Measurements from ENCODE around the gene PCDH9. TPM values are rescaled to one million over a fixed set of nuclear protein-coding genes. Genes with fewer than 3 reads are reported as not detected.
A peak's percentile ranks its signal among the peaks of the same experiment; 100 is the strongest.

PCDH9 gene
- polyA plus RNA-seq, 1 of the 3 experiments (the other 2 are of a cell fraction), result 1.3 TPM

- TF ChIP-seq POLR2AphosphoS5 (IDR thresholded peaks at IDR 0.05; ENCODE audit: low read depth, low read length) (no peak), SIN3A (IDR thresholded peaks at IDR 0.05; ENCODE audit: borderline replicate concordance, low read depth, low read length) (no peak), FOSL2 (IDR thresholded peaks at IDR 0.05; ENCODE audit: borderline replicate concordance, low read depth) (no peak), MXI1 (IDR thresholded peaks at IDR 0.05; ENCODE audit: low read depth, low read length) (no peak)
- TF ChIP-seq, protein P1, sequence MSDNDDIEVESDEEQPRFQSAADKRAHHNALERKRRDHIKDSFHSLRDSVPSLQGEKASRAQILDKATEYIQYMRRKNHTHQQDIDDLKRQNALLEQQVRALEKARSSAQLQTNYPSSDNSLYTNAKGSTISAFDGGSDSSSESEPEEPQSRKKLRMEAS (IDR thresholded peaks at IDR 0.05; ENCODE audit: low read depth), result no peak
Observed at GRCh38 chr13:66951426-66951825, 278.7 kb downstream of the PCDH9 start (continued).

DNA sequence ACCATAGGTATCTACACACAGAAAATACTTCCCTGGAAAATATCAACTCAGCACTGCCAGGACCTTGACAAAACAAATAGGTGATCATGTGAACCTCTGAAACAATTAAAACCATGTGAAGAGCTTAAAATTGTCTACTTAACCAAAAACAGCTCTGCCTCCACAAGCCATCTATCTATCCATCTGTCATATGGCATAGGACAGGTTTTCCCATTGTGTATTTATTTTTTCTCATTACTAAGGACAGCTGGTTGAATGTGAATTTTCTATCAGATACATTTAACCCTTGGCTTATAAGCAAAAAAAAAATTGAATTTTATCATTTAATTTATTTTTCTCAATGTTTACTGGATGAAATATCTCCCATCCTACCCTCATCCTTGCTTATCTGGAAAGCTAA, 279.5 kb downstream of the PCDH9 start:
- Histone ChIP-seq H4K20me1 (ENCODE audit: insufficient read depth) (no peaks in the 10 kb centered on the region), H3K4me3 (ENCODE audit: low read depth in 2 of 2, low read length in 1 of 2) (no peak overlapping the region), H3K27me3 (ENCODE audit: insufficient read depth) (no peaks in the 10 kb centered on the region), H3K27ac (ENCODE audit: low read depth in 2 of 2, low read length in 1 of 2) (peak overlapping the region in 1 of 2 experiments; percentile 28; a peak in 1 of 4 replicates), H2AFZ (ENCODE audit: low read depth) (no peak overlapping the region), H3K36me3 (replicated peaks in 1 of 2; ENCODE audit: control insufficient read depth in 1 of 2, insufficient read depth in 2 of 2, low read length in 1 of 2) (no peaks in the 10 kb centered on the region), H3F3A (replicated peaks; ENCODE audit: insufficient read depth) (no peaks in the 10 kb centered on the region), H3K9ac (no peak overlapping the region), H3K4me2 (no peak overlapping the region), H3K4me1 (ENCODE audit: control insufficient read depth in 1 of 2, insufficient read depth in 2 of 2, low read depth in 1 of 2, low read length in 1 of 2) (peaks cover 0 to 5% of the 10 kb centered on the region in 2 experiments; a peak in 1 of 4 replicates), H3K79me2 (ENCODE audit: insufficient read depth) (no peaks in the 10 kb centered on the region), H3K9me3 (no peaks in the 10 kb centered on the region), H3K9me2 (no peaks in the 10 kb centered on the region)
- ChIA-PET CTCF (interaction anchor here (0.8 to 1.2 kb wide), 4 partner anchors 12 to 274 kb away, joined by 3 to 6 read pairs (median 3); no protein-coding TSS in a partner anchor), POLR2A (no interaction called here)
- peak; percentile 12 for DNase-seq
- TF ChIP-seq, protein P2, sequence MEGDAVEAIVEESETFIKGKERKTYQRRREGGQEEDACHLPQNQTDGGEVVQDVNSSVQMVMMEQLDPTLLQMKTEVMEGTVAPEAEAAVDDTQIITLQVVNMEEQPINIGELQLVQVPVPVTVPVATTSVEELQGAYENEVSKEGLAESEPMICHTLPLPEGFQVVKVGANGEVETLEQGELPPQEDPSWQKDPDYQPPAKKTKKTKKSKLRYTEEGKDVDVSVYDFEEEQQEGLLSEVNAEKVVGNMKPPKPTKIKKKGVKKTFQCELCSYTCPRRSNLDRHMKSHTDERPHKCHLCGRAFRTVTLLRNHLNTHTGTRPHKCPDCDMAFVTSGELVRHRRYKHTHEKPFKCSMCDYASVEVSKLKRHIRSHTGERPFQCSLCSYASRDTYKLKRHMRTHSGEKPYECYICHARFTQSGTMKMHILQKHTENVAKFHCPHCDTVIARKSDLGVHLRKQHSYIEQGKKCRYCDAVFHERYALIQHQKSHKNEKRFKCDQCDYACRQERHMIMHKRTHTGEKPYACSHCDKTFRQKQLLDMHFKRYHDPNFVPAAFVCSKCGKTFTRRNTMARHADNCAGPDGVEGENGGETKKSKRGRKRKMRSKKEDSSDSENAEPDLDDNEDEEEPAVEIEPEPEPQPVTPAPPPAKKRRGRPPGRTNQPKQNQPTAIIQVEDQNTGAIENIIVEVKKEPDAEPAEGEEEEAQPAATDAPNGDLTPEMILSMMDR (IDR thresholded peaks at IDR 0.05), result no peak
- TF ChIP-seq RXRA (IDR thresholded peaks at IDR 0.05; ENCODE audit: borderline replicate concordance, low read depth) (no peak), TAF1 (IDR thresholded peaks at IDR 0.05; ENCODE audit: borderline replicate concordance, low read depth, low read length) (no peak), RCOR1 (IDR thresholded peaks at IDR 0.05; ENCODE audit: low read length) (peak; percentile 11; the same call in 1 of the 2 replicates), JUND (IDR thresholded peaks at IDR 0.05) (no peak), EP300 (IDR thresholded peaks at IDR 0.05; ENCODE audit: borderline replicate concordance in 1 of 2, low read depth in 1 of 2, low read length in 1 of 2) (peak in 1 of 2 experiments; percentile 83; a peak in 2 of 4 replicates), RFX5 (IDR thresholded peaks at IDR 0.05; ENCODE audit: low read length) (no peak), ELF1 (IDR thresholded peaks at IDR 0.05) (no peak), GATA2 (CRISPR knock-in tag; IDR thresholded peaks at IDR 0.05) (peak; percentile 72), YY1 (IDR thresholded peaks at IDR 0.05; ENCODE audit: low read depth) (no peak), USF2 (IDR thresholded peaks at IDR 0.05; ENCODE audit: borderline replicate concordance, low read depth, low read length) (no peak), IRF3 (IDR thresholded peaks at IDR 0.05; ENCODE audit: low read depth, low read length) (no peak), MXI1 (IDR thresholded peaks at IDR 0.05; ENCODE audit: low read depth, low read length) (no peak), CHD2 (IDR thresholded peaks at IDR 0.05; ENCODE audit: low read length, partially characterized antibody) (no peak), POLR2AphosphoS5 (IDR thresholded peaks at IDR 0.05; ENCODE audit: low read depth, low read length) (no peak), FOXJ3 (CRISPR knock-in tag; IDR thresholded peaks at IDR 0.05) (0 out of 2 replicates have a peak, but pooled peaks have one; percentile 23), NRF1 (IDR thresholded peaks at IDR 0.05; ENCODE audit: low read depth, low read length) (no peak), FOSL2 (IDR thresholded peaks at IDR 0.05; ENCODE audit: borderline replicate concordance, low read depth) (no peak), RAD21 (IDR thresholded peaks at IDR 0.05; ENCODE audit: low read length) (peak; percentile 27), TCF12 (IDR thresholded peaks at IDR 0.05) (no peak)
- TF ChIP-seq, protein P3, sequence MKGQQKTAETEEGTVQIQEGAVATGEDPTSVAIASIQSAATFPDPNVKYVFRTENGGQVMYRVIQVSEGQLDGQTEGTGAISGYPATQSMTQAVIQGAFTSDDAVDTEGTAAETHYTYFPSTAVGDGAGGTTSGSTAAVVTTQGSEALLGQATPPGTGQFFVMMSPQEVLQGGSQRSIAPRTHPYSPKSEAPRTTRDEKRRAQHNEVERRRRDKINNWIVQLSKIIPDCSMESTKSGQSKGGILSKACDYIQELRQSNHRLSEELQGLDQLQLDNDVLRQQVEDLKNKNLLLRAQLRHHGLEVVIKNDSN (IDR thresholded peaks at IDR 0.05; ENCODE audit: borderline replicate concordance, low read depth), result no peak
- TF ChIP-seq, protein P1 (IDR thresholded peaks at IDR 0.05; ENCODE audit: low read depth), result no peak

All from SK-N-SH (cell line).